HEK293 (cell line): Measurements from ENCODE around the gene GJD3.

ENCODE experiments used
- BCL11A ChIP-seq: fragments of 450-650 bp; formaldehyde crosslinking; IDR thresholded peaks from 2 replicates; pipeline ENCODE4 v1.5.1; 2016; ENCODE audit warnings: low read depth, missing biosample characterization, missing genetic modification characterization
- CTCF ChIP-seq: fragments of 450-650 bp; formaldehyde crosslinking; IDR thresholded peaks from 2 replicates; pipeline ENCODE4 v1.5.1; 2016; ENCODE audit warnings: missing biosample characterization, missing genetic modification characterization
- HOXD13 ChIP-seq: sonication (generic); formaldehyde crosslinking; IDR thresholded peaks from 2 replicates; pipeline ENCODE4 v1.8.0; 2022; ENCODE audit warnings: missing genetic modification reagents, borderline replicate concordance
- INSM2 ChIP-seq: fragments of 450-650 bp; formaldehyde crosslinking; IDR thresholded peaks from 2 replicates; pipeline ENCODE4 v1.5.1; 2016; ENCODE audit warnings: missing biosample characterization, missing genetic modification characterization
- MEIS1 ChIP-seq: sonication (generic); formaldehyde crosslinking; IDR thresholded peaks from 2 replicates; pipeline ENCODE4 v1.8.1; 2022; ENCODE audit warnings: missing genetic modification reagents, mild to moderate bottlenecking, borderline replicate concordance
- PRDM10 ChIP-seq: fragments of 450-650 bp; formaldehyde crosslinking; IDR thresholded peaks from 2 replicates; pipeline ENCODE4 v1.5.1; 2016; ENCODE audit warnings: missing biosample characterization, missing genetic modification characterization
- PRDM2 ChIP-seq: fragments of 450-650 bp; formaldehyde crosslinking; IDR thresholded peaks from 2 replicates; pipeline ENCODE4 v1.5.1; 2016; ENCODE audit warnings: missing biosample characterization, missing genetic modification characterization, borderline replicate concordance
- REST ChIP-seq: fragments of 450-650 bp; formaldehyde crosslinking; IDR thresholded peaks from 2 replicates; pipeline ENCODE4 v1.5.1; 2016; ENCODE audit warnings: missing biosample characterization, missing genetic modification characterization
- SP3 ChIP-seq: fragments of 450-650 bp; formaldehyde crosslinking; IDR thresholded peaks from 2 replicates; pipeline ENCODE4 v1.5.1; 2016; ENCODE audit warnings: missing biosample characterization, missing genetic modification characterization
- ZBTB20 ChIP-seq: fragments of 450-650 bp; formaldehyde crosslinking; IDR thresholded peaks from 2 replicates; pipeline ENCODE4 v1.5.1; 2016; ENCODE audit warnings: missing biosample characterization, missing genetic modification characterization
- ZFP69B ChIP-seq: fragments of 450-650 bp; formaldehyde crosslinking; IDR thresholded peaks from 2 replicates; pipeline ENCODE4 v1.5.1; 2016; ENCODE audit warnings: missing biosample characterization, missing genetic modification characterization
- ZNF140 ChIP-seq: fragments of 450-650 bp; formaldehyde crosslinking; IDR thresholded peaks from 2 replicates; pipeline ENCODE4 v1.5.1; 2016; ENCODE audit warnings: missing biosample characterization, missing genetic modification characterization
- ZNF16 ChIP-seq: fragments of 450-650 bp; formaldehyde crosslinking; IDR thresholded peaks from 2 replicates; pipeline ENCODE4 v1.5.1; 2016; ENCODE audit warnings: low read depth, missing biosample characterization, missing genetic modification characterization
- ZNF19 ChIP-seq: fragments of 450-650 bp; formaldehyde crosslinking; IDR thresholded peaks from 2 replicates; pipeline ENCODE4; 2016; ENCODE audit warnings: missing biosample characterization, missing genetic modification characterization, low read depth
- ZNF221 ChIP-seq: fragments of 450-650 bp; formaldehyde crosslinking; IDR thresholded peaks from 2 replicates; pipeline ENCODE4 v1.5.1; 2017; ENCODE audit warnings: missing biosample characterization, missing genetic modification characterization, borderline replicate concordance
- ZNF26 ChIP-seq: fragments of 450-650 bp; formaldehyde crosslinking; IDR thresholded peaks from 2 replicates; pipeline ENCODE4 v1.5.1; 2016; ENCODE audit warnings: missing biosample characterization, missing genetic modification characterization
- ZNF362 ChIP-seq: fragments of 450-650 bp; formaldehyde crosslinking; IDR thresholded peaks from 2 replicates; pipeline ENCODE4 v1.5.1; 2016; ENCODE audit warnings: missing biosample characterization, missing genetic modification characterization
- ZNF792 ChIP-seq: fragments of 450-650 bp; formaldehyde crosslinking; IDR thresholded peaks from 2 replicates; pipeline ENCODE4 v1.5.1; 2016; ENCODE audit warnings: missing biosample characterization, missing genetic modification characterization
- ZNF843 ChIP-seq: fragments of 450-650 bp; formaldehyde crosslinking; IDR thresholded peaks from 2 replicates; pipeline ENCODE4 v1.5.1; 2016; ENCODE audit warnings: missing biosample characterization, missing genetic modification characterization
- ZSCAN23 ChIP-seq: fragments of 450-650 bp; formaldehyde crosslinking; IDR thresholded peaks from 2 replicates; pipeline ENCODE4 v1.5.1; 2016; ENCODE audit warnings: missing biosample characterization, missing genetic modification characterization

The GJD3 gene

GRCh38 chr17:40362696-40363110 lies 1.8 kb downstream of the GJD3 start (continued):
- TF ChIP-seq ZNF362 (tag by site-specific recombination) (no peak), HOXD13 (CRISPR knock-in tag) (no peak), ZNF792 (no peak), ZNF26 (tag by site-specific recombination) (no peak), SP3 (tag by site-specific recombination) (peak; percentile 48; the same call in 1 of the 2 replicates), BCL11A (tag by site-specific recombination) (no peak), ZSCAN23 (tag by site-specific recombination) (no peak), INSM2 (no peak), ZNF140 (tag by site-specific recombination) (no peak), ZBTB20 (tag by site-specific recombination) (no peak), PRDM10 (tag by site-specific recombination) (peak; percentile 63; the same call in 1 of the 2 replicates), ZNF19 (tag by site-specific recombination) (no peak), CTCF (tag by site-specific recombination) (peak; percentile 97), ZFP69B (tag by site-specific recombination) (no peak; the same call in 1 of the 2 replicates), PRDM2 (tag by site-specific recombination) (no peak), ZNF221 (no peak), MEIS1 (CRISPR knock-in tag) (no peak), ZNF843 (tag by site-specific recombination) (no peak), REST (tag by site-specific recombination) (no peak), ZNF16 (tag by site-specific recombination) (no peak)
